Endometrial microvascular endothelial cells (primary cell): ENCODE measurements around the gene ALDH3B2. TPM values are rescaled to one million over a fixed set of nuclear protein-coding genes. Genes with fewer than 3 reads are reported as not detected.
"Not testable (repeated sequence)": the region's sequence is repeated elsewhere in the genome, so short reads cannot be mapped to it uniquely, and the experiment has no call there.

Experiments
- in situ Hi-C: cut with HindIII; loops from 2 replicates; pipeline ENCODE4 v1.10.0; 2017; ENCODE audit warnings: low sequenced_read_pairs, low pct_unique_long_range_greater_than_20kb; ENCODE audit errors: inconsistent ontology term
- total RNA-seq: library from RNA; depleted of rRNA; stranded (reverse); fragments of >200 nt; gene quantifications from one replicate; pipeline ENCODE4 v1.2.3, GENCODE V29; 2015; ENCODE audit errors: inconsistent ontology term

ALDH3B2 gene
- total RNA-seq, 1 donor from 2014 or later, result not detected

DNA sequence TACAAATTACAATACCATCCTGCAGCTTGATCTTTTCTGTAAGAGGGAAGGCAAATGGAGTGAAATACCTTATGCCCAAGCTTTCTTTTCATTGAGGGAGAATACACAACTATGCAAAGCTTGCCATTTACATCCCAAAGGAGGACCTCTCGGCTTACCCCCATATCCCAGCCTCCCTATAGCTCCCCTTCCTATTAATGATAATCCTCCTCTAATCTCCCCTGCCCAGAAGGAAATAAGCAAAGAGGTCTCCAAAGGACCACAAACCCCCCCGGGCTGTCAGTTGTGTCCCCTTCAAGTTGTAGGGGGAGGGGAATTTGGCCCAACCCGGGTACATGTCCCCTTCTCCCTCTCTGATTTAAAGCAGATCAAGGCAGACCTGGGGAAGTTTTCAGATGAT lies 52.5 kb downstream of the ALDH3B2 start:
- in situ Hi-C loops, result not testable (repeated sequence)

DNA sequence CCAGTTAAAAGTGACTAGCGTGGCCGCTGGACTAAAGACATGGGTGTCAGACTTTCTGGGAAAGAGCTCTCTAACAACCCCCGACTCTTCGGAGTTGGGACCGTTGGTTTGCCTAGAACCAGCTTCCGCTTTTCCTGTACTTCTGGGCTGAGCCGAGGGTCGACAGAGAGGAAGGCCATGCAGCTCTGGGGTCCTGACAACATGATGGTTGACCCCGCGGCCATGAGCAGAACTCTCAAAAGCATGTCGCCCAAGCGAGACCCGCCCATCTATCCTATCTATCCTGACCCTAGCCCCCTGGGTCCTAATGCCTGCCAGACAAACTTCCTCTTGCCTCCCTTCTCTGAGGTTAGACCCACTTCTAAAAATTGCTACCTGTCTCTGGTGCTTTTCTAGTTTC lies 53.8 kb downstream of the ALDH3B2 start:
- in situ Hi-C loops, result not testable (repeated sequence)

DNA sequence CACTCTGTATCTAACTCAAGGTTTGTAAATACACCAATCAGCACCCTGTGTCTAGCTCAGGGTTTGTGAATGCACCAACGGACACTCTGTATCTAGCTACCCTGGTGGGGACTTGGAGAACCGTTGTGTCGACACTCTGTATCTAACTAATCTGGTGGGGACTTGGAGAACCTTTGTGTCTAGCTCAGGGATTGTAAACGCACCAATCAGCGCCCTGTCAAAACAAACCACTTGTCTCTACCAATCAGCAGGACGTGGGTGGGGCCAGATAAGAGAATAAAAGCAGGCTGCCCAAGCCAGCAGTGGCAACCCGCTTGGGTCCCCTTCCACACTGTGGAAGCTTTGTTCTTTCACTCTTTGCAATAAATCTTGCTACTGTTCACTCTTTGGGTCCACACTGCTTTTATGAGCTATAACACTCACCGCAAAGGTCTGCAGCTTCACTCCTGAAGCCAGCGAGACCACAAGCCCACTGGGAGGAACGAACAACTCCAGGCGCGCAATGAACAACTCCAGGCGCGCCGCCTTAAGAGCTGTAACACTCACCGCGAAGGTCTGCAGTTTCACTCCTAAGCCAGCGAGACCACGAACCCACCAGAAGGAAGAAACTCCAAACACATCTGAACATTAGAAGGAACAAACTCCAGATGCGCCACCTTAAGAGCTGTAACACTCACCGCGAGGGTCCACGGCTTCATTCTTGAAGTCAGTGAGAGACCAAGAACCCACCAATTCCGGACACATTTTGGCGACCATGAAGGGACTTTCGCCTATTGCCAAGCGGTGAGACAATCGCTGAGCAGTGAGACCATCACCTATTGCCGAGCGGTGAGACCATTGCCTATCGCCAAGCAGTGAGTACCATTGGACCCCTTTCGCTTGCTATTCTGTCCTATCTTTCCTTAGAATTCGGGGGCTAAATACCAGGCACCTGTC lies 54.5 kb downstream of the ALDH3B2 start:
- in situ Hi-C loops, result not testable (repeated sequence)

DNA sequence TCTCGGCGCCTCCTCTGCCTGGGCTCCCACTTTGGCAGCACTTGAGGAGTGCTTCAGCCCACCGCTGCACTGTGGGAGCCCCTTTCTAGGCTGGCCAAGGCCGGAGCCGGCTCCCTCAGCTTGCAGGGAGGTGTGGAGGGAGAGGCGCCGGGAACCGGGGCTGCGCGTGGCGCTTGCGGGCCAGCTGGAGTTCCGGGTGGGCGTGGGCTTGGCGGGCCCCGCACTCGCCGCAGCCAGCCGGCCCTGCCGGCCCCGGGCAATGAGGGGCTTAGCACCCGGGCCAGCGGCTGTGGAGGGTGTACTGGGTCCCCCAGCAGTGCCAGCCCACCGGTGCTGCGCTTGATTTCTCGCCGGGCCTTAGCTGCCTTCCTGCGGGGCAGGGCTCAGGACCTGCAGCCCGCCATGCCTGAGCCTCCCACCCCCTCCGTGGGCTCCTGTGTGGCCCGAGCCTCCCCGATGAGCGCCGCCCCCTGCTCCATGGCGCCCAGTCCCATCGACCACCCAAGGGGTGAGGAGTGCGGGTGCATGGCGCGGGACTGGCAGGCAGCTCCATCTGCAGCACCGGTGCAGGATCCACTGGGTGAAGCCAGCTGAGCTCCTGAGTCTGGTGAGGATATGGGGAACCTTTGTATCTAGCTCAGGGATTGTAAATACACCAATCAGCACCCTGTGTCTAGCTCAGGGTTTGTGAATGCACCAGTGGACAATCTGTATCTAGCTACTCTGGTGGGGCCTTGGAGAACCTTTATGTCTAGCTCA lies 55.3 kb downstream of the ALDH3B2 start:
- in situ Hi-C loops, result not testable (repeated sequence)

DNA sequence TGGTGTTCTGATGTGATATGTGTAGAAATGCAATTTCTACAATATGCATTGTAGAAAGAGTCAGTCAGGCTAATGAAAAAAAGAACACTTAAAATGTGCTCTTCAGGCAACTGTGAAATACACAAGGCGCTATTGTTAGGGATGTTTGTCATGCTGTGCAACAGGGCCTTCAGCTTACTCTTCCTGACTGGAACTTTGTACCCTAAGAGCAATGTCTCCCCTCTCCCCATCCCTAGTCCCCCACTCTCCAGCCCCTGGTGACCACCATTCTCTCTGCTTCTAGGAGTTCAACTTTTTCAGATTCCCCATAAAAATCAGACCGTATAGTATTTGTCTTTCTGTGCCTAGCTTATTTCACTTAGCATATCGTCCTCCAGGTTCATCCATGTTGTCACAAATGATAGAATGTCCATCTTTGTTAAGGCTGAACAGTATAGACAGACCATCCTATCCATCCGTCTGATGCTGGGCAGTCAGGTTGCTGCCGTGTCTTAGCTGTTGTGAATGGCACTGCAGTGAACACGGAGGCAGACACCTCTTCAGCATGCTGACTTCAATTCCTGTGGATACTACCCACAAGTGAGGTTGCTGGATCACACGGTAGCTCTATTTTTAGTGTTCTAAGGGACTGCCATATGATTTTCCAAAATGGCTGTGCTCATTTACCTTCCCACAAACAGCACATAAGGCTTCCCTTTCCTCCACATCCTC lies 57.0 kb downstream of the ALDH3B2 start:
- in situ Hi-C loops, result no loop called here

DNA sequence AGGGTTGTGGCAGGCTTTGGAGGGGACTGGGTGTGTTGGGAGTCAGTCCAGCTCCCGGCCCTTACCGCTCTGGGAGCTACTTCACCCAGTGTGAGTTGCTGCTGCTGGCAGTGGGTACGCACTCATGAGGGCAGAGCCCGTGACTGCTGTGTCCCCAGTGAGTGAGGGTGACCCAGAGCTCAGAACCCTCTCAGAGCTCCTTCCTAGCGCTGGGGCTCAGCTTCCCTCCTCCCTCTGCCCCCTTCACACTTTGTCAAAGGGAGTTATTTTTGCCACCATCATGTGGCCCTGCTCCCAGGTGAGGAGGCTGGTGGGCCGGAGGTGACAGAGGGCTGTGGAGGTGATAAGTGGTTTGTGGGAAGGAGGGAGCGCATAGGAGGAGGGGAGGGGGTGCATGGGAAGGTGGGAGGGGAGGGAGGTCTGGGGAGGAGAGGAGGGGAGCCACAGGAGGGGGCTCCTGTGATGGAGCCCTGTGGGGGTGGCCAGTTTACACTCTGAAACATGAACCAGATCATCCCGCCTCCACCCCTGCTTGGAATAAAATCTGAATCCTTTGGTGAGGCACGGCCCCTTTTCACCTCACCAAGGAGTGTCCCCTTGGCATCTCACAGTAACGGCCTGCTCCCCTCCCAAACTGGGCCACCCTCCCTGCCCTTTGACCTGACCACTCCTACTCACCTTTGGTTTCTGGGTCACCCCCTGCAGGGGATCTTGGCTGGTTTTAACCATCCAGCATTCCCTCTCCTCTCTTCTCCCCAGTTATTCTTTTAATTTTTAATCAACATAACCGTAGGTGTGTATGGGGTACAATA lies 57.8 kb downstream of the ALDH3B2 start:
- in situ Hi-C loops, result no loop called here

DNA sequence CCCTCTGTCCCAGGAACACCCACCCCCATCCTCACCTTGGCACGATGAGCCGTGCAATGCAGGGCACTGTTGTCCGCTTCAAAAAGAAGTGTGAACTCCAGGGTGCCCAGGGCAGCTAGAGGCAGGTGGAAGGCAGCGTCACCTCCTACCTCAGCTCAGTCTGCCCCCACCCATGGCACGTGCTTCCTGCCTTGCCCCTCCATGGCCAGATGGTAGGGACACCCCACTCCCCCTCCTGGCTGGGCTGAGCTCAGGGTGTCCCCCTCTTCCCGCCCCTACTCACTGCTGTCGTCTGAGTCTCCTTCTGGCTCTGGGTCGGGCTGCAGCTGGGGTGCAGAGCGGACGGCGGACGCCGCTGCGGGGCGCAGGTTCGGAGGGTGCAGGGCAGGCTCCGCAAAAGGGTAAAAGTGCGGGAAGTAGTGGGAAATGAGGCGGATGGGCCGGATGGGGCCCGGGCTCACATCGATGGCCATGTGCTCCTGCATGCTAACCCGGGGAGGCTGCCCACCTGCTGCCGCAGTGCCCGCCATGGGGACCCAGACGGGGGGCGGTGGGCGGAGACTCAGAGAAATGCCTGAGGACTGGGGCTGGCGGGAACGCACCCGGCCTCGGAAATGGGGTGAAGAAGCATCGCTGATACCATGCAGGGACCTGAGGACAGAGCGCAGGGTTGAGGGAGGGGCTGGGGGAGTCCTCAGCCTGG lies 58.5 kb downstream of the ALDH3B2 start:
- in situ Hi-C loops, result no loop called here

DNA sequence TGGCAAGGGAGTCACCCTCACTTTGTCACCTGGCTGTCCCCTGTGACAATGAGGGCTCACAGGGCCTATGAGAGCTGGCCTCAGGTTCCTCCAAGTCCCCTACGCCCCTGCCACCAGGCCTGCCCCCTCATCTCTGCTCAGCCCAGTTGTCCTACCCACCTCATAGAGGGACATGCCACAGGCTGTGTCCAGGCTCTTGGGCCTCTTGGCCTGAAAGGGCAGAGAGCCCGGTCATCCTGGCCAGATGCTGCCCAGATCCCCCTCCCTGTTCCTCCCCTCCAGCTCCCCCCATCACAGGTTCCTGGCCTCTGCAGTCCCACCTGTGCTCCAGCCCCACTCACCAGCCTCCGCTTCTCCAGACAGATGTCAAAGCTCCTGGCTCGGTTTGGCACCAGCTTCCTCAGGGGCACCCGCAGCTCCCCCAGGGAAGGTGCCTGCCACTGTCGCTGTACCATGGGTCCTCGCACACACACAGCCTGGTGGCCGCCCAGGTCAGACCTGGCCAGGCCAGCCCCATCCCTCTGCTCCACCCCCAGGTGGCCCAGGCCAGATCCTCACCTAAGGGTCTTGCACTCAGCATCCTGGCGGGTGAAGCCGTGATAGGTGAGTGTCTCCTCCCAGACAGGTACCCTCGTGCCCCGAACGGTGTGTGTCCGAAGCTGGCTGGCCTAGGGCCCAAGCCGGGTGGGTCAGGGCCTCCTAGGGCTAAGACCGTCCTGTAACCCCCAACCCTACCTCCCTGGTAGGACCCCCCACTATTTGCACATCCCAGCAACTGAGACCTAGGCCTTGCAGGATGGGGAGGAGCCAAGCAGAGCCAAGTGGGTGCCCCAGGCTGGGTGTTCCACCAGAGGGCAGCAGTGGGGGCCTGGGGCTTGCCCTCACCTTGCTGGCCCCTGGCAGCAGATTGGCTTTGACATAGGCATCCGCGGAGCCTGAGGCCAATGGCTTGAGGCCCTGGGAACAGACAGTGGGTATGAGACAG lies 59.4 kb downstream of the ALDH3B2 start:
- in situ Hi-C loops, result no loop called here

DNA sequence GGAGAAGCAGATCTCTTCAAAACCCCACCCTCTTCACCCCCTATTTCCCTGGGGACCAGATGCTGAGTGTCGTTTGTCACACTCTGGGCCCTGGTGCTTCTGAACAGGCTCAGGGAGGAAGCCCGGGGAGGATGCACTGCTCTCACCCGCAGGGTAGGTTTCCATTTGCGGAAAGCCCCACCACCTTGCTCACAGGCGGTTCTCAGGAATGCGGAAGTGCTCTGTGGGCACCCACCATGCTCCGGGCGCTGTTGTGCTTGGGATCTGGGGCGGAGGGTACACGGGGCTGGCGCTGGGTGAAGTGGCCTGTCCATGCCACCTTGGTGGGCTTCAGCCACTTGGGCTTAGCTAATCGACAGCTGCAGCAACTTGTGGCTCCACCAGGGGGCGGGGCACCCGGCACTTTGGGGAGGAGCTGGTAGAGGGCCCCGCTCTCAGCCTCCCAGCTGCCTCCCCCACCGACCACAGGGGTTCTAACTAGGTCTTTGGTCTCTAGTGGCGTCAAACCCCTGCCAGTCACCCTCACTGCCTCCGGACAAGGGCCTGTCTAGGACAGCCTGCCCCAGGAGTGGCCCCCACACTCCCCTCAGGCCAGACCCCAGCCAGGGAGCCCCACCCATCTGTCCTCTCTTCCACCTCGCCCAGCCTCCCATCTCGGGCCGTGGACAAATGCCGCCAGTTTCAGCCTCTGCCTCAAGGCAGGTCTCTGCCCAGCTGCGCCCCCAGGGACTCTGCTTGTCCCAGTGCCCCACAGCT lies 60.3 kb downstream of the ALDH3B2 start:
- in situ Hi-C loops, result no loop called here

DNA sequence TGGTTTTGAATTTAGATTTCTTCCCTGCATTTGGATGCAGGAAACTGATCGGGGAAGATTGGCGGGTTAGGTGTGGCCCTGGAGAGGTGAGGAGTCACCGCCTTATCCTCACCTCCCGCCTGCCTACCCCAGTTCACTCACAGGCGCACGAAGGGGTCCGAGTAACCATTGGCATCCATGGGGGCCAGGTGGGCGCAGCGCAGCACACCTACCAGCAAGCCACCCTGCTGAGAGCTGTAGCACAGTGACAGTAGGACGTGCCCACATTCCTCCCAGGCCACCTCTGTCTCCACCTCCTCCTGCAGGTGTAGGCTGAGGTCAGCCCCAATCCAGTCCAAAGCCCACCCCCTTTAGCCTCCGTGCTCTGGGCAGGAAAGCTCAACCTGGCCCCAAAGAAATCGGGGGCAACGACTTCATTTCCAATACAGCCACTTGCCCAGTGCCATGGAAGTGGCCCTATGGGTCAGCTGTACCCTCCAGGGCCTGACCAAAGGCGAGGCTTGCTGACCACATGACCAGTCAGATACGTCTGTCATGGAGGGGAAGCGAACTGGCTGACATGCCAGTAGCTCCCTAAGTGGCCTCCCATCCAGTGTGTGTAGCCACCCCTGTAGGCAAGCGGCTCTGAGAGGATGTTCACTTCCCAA lies 61.0 kb downstream of the ALDH3B2 start:
- in situ Hi-C loops, result no loop called here

DNA sequence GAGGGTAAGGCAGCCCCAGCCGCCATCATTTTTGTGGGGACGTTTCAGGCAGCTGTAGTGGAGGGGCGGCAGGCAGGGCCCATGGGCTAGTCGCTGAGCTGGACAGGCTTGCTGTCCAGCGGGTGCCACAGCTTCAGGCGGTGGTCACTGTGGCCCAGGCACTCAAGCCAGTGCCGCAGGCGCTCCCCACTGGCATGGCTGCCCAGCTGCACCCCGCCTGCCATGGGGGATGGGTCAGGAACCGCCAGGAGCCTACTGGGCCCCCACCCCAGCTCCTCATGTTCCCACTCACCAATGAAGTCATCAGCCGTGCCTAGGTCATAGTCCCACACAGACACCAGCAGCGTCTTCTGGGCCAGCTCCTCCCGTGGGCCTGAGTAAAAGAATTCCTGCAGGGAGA lies 61.7 kb downstream of the ALDH3B2 start:
- in situ Hi-C loops, result no loop called here

Other genes starting within 250 kb of the ALDH3B2 start
- 65.8 TPM for gene RPS6KB2, start 246.1 kb downstream of the ALDH3B2 start, total RNA-seq
- gene PTPRCAP, start 236.9 kb downstream of the ALDH3B2 start, total RNA-seq, result not detected
- gene CORO1B, start 231.1 kb downstream of the ALDH3B2 start, total RNA-seq, result 130 TPM
- not detected for gene GPR152, start 221.9 kb downstream of the ALDH3B2 start, total RNA-seq
- 2.0 TPM for gene CABP4, start 219.3 kb downstream of the ALDH3B2 start, total RNA-seq
- gene TMEM134, start 205.4 kb downstream of the ALDH3B2 start, total RNA-seq, result 39.0 TPM
- gene AIP, start 191.6 kb downstream of the ALDH3B2 start, total RNA-seq, result 31.4 TPM
- 12.5 TPM for gene PITPNM1, start 169.3 kb downstream of the ALDH3B2 start, total RNA-seq
- 53.1 TPM for gene CDK2AP2, start 166.5 kb downstream of the ALDH3B2 start, total RNA-seq
- gene CABP2, start 151.2 kb downstream of the ALDH3B2 start, total RNA-seq, result not detected
- gene GSTP1, start 90.8 kb downstream of the ALDH3B2 start, total RNA-seq, result 1,295 TPM
- gene NDUFV1, start 67.7 kb downstream of the ALDH3B2 start, total RNA-seq, result 254 TPM
- 12.9 TPM for gene NUDT8, start 44.7 kb downstream of the ALDH3B2 start, total RNA-seq
- not detected for gene TBX10, start 34.9 kb downstream of the ALDH3B2 start, total RNA-seq
- not detected for gene ACY3, start 23.9 kb downstream of the ALDH3B2 start, total RNA-seq